ENCODE results near the gene FAM236A.
"Not testable (repeated sequence)": the region's sequence is repeated elsewhere in the genome, so short reads cannot be mapped to it uniquely, and the experiment has no call there.

GRCh38 chrX:72916096-72916495, 21.9 kb upstream of the FAM236A start:
- TF ChIP-seq CTCF (IDR thresholded peaks at IDR 0.05); EZH2 (IDR thresholded peaks at IDR 0.05; ENCODE audit: borderline replicate concordance, insufficient read depth, low read depth, low read length, poor library complexity, severe bottlenecking): not testable (repeated sequence)
